ENCODE data around the gene PCF11. TPM values are rescaled to one million over a fixed set of nuclear protein-coding genes. Genes with fewer than 3 reads are reported as not detected.
"Not testable (repeated sequence)": the region's sequence is repeated elsewhere in the genome, so short reads cannot be mapped to it uniquely, and the experiment has no call there.

Gene PCF11
- total RNA-seq, 4 donors from 2014 or later, result 53.1 to 153 (median 75.3) TPM

- Histone ChIP-seq H3K9me3 (no peaks in the 10 kb centered on the region), H3K4me1 (peaks cover 0 to 9% (median under 1%) of the 10 kb centered on the region in 4 donors), H3K27me3 (no peaks in the 10 kb centered on the region), H3K36me3 (no peaks in the 10 kb centered on the region), H3K4me3 (no peak overlapping the region), H3K27ac (no peak overlapping the region)
- DNase-seq, result no peak
- TF ChIP-seq POLR2A (IDR thresholded peaks at IDR 0.05), result no peak
- no peak for TF ChIP-seq CTCF (IDR thresholded peaks at IDR 0.05)
Measured at GRCh38 chr11:83200035-83200434, 43.1 kb downstream of the PCF11 start.

- no peak overlapping the region for H3K4me3 ChIP-seq
- no peak for DNase-seq
- no peaks in the 10 kb centered on the region for H3K9me3 ChIP-seq
- H3K27ac ChIP-seq, result no peak overlapping the region
- H3K36me3 ChIP-seq, result no peaks in the 10 kb centered on the region
- H3K4me1 ChIP-seq, result no peaks in the 10 kb centered on the region
- TF ChIP-seq CTCF (IDR thresholded peaks at IDR 0.05), result no peak
- no peak for TF ChIP-seq POLR2A (IDR thresholded peaks at IDR 0.05)
- H3K27me3 ChIP-seq, result no peaks in the 10 kb centered on the region
Measured at GRCh38 chr11:83205608-83206185, 48.8 kb downstream of the PCF11 start.

GRCh38 chr11:83206221-83206620 lies 49.3 kb downstream of the PCF11 start:
- H3K4me3 ChIP-seq, result no peak overlapping the region
- no peaks in the 10 kb centered on the region for H3K27me3 ChIP-seq
- DNase-seq, result no peak
- TF ChIP-seq CTCF (IDR thresholded peaks at IDR 0.05) (no peak), POLR2A (IDR thresholded peaks at IDR 0.05) (no peak)
- H3K9me3 ChIP-seq, result no peaks in the 10 kb centered on the region
- H3K36me3 ChIP-seq, result peaks cover 0 to 3% (median 0%) of the 10 kb centered on the region in 3 donors
- H3K27ac ChIP-seq, result no peak overlapping the region
- no peaks in the 10 kb centered on the region for H3K4me1 ChIP-seq

- H3K9me3 ChIP-seq, DNase-seq, H3K36me3 ChIP-seq, H3K27me3 ChIP-seq, H3K4me1 ChIP-seq, H3K27ac ChIP-seq, H3K4me3 ChIP-seq: not testable (repeated sequence)
Measured at GRCh38 chr11:83206771-83207382, 49.9 kb downstream of the PCF11 start.

- H3K27ac ChIP-seq, result no peak overlapping the region
- H3K27me3 ChIP-seq, result no peaks in the 10 kb centered on the region
- H3K36me3 ChIP-seq, result peaks cover 0 to under 1% (median 0%) of the 10 kb centered on the region in 3 donors
- no peaks in the 10 kb centered on the region for H3K9me3 ChIP-seq
- TF ChIP-seq POLR2A (IDR thresholded peaks at IDR 0.05) (no peak), CTCF (IDR thresholded peaks at IDR 0.05) (peak in 2 of 6 experiments; percentile 7 to 16)
- H3K4me3 ChIP-seq, result no peak overlapping the region
- DNase-seq, result no peak
- H3K4me1 ChIP-seq, result no peaks in the 10 kb centered on the region
Measured at GRCh38 chr11:83219095-83219494, 62.2 kb downstream of the PCF11 start.

- H3K27ac ChIP-seq, result no peak overlapping the region
- H3K9me3 ChIP-seq, result no peaks in the 10 kb centered on the region
- DNase-seq, result no peak
- TF ChIP-seq POLR2A (IDR thresholded peaks at IDR 0.05), result no peak
- TF ChIP-seq CTCF (IDR thresholded peaks at IDR 0.05), result no peak
- no peaks in the 10 kb centered on the region for H3K27me3 ChIP-seq
- no peak overlapping the region for H3K4me3 ChIP-seq
- H3K4me1 ChIP-seq, result no peaks in the 10 kb centered on the region
- no peaks in the 10 kb centered on the region for H3K36me3 ChIP-seq
Measured at GRCh38 chr11:83220260-83220659, 63.3 kb downstream of the PCF11 start.

Measured in Peyer's patch (tissue), 4 donors.